ENCODE measurements around the gene PLCB4. TPM values are rescaled to one million over a fixed set of nuclear protein-coding genes. Genes with fewer than 3 reads are reported as not detected.

The PLCB4 gene
- total RNA-seq, 1 experiment from 2014 or later = 10.1 TPM

DNA sequence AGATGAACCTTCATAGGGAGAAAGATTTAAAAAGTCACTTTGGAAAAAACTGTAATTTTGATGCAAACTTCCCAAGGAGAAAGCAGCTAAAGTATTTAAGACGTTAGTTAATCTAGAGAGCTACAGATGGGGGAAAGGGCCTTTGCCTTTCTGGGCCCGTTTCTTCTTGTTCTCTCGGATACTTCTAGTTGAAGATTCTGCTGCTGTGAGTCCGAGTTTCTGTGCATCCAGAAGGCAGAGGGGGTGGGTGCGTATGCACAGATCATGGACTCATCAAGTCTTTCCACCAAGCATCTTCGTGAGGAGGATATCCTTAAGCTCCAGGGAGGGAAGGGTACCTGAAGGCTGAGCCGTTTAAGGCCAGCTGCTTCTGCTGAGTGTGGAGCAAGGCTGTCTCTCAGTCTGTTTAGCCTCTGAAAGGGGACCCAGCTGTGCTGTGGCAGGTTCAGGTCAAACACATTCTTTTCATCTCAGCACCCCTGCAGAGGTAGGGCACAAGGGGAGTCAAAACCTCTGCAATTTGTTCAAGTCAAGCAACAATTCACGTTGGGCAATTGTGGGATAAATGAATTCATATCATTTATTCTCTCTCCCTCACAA, 449.8 kb downstream of the PLCB4 start:
- H3K27ac Mint-ChIP-seq = no peak overlapping the region
- Histone ChIP-seq H4K91ac (ENCODE audit: insufficient read length, low read depth, low read length) (no peak overlapping the region), H3K9ac (ENCODE audit: extremely low read depth, insufficient read length, low read length) (no peak overlapping the region), H4K8ac (replicated peaks; ENCODE audit: insufficient read length, low read depth, low read length) (no peak overlapping the region), H3K79me1 (ENCODE audit: insufficient read depth, low read depth, low read length, poor library complexity, severe bottlenecking) (no peaks in the 10 kb centered on the region), H3K23me2 (ENCODE audit: insufficient read length, low read depth, low read length, poor library complexity, severe bottlenecking) (peaks cover 27% of the 10 kb centered on the region), H3T11ph (ENCODE audit: low read length) (no peak overlapping the region), H4K20me1 (ENCODE audit: control insufficient read depth, insufficient read depth, insufficient read length) (no peaks in the 10 kb centered on the region), H4K5ac (ENCODE audit: insufficient read length, low read depth, low read length) (no peak overlapping the region), H3K4me1 (ENCODE audit: insufficient read depth, low read length) (peaks cover 11% of the 10 kb centered on the region), H2AK5ac (ENCODE audit: insufficient read length, low read length) (no peak overlapping the region), H2BK12ac (ENCODE audit: insufficient read length, low read depth, low read length) (no peak overlapping the region), H3K79me2 (ENCODE audit: insufficient read depth, low read length) (no peaks in the 10 kb centered on the region), H3K27me3 (ENCODE audit: insufficient read depth, low read length) (peaks cover 45% of the 10 kb centered on the region; the same call in 1 of the 2 replicates), H2BK20ac (ENCODE audit: low read depth, low read length, poor library complexity, severe bottlenecking) (no peak overlapping the region), H3K27ac (ENCODE audit: insufficient read length, low read depth, low read length) (no peak overlapping the region), H3K4ac (ENCODE audit: low read depth, low read length) (no peak overlapping the region), H2BK120ac (ENCODE audit: low read depth, low read length, poor library complexity, severe bottlenecking) (no peak overlapping the region), H2AFZ (ENCODE audit: low read length) (no peak overlapping the region), H3K4me2 (ENCODE audit: insufficient read depth, insufficient read length, low read length) (no peak overlapping the region), H3K18ac (ENCODE audit: insufficient read length, low read depth, low read length) (no peak overlapping the region), H3K56ac (ENCODE audit: insufficient read length, low read depth, low read length) (no peak overlapping the region), H3K14ac (ENCODE audit: insufficient read depth, low read length) (no peak overlapping the region), H3K9me3 (ENCODE audit: control insufficient read depth, low read depth, low read length) (no peaks in the 10 kb centered on the region), H2BK15ac (ENCODE audit: low read depth, low read length) (no peak overlapping the region), H3K23ac (ENCODE audit: insufficient read length, low read depth, low read length) (no peak overlapping the region), H2BK5ac (ENCODE audit: insufficient read length, low read length) (no peak overlapping the region)
- no CpG with 5 or more reads among the region's 8 CpGs for WGBS (ENCODE audit: extremely low coverage, insufficient read length, low lambda C conversion rate)
- peak overlapping the region in 1 of 2 experiments; percentile 65; a peak in 2 of 5 replicates for H3K4me3 Mint-ChIP-seq
- peaks cover 0 to 3% of the 10 kb centered on the region in 2 experiments; a peak in 1 of 5 replicates for H3K9me3 Mint-ChIP-seq
- peak; percentile 75 for DNase-seq
- peaks cover 70 to 77% of the 10 kb centered on the region in 2 experiments for H3K4me1 Mint-ChIP-seq
- peaks cover 97% of the 10 kb centered on the region for H3K27me3 Mint-ChIP-seq (ENCODE audit: low read depth)
- TF ChIP-seq, protein P1, sequence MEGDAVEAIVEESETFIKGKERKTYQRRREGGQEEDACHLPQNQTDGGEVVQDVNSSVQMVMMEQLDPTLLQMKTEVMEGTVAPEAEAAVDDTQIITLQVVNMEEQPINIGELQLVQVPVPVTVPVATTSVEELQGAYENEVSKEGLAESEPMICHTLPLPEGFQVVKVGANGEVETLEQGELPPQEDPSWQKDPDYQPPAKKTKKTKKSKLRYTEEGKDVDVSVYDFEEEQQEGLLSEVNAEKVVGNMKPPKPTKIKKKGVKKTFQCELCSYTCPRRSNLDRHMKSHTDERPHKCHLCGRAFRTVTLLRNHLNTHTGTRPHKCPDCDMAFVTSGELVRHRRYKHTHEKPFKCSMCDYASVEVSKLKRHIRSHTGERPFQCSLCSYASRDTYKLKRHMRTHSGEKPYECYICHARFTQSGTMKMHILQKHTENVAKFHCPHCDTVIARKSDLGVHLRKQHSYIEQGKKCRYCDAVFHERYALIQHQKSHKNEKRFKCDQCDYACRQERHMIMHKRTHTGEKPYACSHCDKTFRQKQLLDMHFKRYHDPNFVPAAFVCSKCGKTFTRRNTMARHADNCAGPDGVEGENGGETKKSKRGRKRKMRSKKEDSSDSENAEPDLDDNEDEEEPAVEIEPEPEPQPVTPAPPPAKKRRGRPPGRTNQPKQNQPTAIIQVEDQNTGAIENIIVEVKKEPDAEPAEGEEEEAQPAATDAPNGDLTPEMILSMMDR (conservative IDR thresholded peaks at IDR 0.05) = no peak
- H3K36me3 Mint-ChIP-seq (ENCODE audit: insufficient read depth in 1 of 3, low read depth in 3 of 3) = peaks cover 0 to 2% (median 0%) of the 10 kb centered on the region in 3 experiments; a peak in 2 of 7 replicates
